ENCODE data around the gene GALNT4. TPM values are rescaled to one million over a fixed set of nuclear protein-coding genes. Genes with fewer than 3 reads are reported as not detected.
A peak's percentile ranks its signal among the peaks of the same experiment; 100 is the strongest.

Gene GALNT4
- total and polyA plus RNA-seq, 2 of the 13 experiments (the other 11 are each of a cell fraction or from before 2014, with no cell fraction given) = 4.9 to 6.8 TPM

DNA sequence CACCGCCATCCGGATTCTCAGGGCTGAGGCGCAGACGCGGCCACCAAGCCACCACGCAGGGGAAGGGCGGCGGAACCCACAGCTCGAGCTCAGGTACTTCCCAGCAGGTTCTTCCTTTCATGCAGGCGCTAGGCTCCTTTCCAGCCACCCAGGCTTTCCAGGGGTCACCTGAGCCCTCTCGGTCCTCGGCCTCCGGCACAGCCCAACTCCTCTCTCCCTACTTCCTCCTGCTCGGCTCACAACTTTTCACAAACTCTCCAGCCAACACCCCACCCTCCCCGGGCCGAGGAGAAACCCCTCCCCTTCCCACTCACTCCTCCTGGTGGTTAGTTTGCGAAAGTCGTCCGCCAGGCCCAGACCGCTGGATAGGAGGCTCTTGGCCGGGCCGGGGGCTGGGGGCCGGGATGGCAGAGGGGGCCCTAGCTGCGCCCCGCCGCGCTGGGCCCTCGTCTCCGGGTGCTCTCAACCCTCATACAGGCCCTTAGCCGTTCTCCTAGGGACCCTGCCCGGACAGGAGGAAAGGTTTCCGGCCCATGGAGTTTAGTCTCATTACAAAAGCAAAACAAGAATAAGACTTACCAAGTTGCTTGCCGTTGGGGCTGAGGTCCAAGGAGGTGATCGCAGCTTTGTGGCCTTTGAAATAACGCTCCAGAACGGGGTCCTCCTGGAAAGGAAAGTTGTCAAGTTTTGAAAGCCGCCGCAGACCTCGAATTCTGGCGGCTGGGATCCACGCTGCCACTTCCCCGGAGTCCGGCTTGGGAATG, at the start of gene GALNT4 (continued):
- TF ChIP-seq, protein P1, sequence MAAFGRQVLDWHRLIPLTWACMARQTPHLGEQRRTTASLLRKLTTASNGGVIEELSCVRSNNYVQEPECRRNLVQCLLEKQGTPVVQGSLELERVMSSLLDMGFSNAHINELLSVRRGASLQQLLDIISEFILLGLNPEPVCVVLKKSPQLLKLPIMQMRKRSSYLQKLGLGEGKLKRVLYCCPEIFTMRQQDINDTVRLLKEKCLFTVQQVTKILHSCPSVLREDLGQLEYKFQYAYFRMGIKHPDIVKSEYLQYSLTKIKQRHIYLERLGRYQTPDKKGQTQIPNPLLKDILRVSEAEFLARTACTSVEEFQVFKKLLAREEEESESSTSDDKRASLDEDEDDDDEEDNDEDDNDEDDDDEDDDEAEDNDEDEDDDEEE (CRISPR knock-in tag; IDR thresholded peaks at IDR 0.05) = 0 out of 2 replicates have a peak, but pooled peaks have one; percentile 23
- TF ChIP-seq REXO4 (CRISPR knock-in tag; IDR thresholded peaks at IDR 0.05; ENCODE audit: borderline replicate concordance) (no peak), TRIM24 (CRISPR knock-in tag; IDR thresholded peaks at IDR 0.05) (no peak), FOXM1 (CRISPR knock-in tag; IDR thresholded peaks at IDR 0.05) (no peak), REPIN1 (CRISPR knock-in tag; IDR thresholded peaks at IDR 0.05; ENCODE audit: borderline replicate concordance, low read depth) (peak; percentile 38; the same call in 1 of the 2 replicates), ZFX (CRISPR knock-in tag; IDR thresholded peaks at IDR 0.05; ENCODE audit: low read depth) (peak; percentile 79), TGIF2 (CRISPR knock-in tag; IDR thresholded peaks at IDR 0.05) (peak; percentile 43; the same call in 1 of the 2 replicates), ZNF292 (CRISPR knock-in tag; IDR thresholded peaks at IDR 0.05; ENCODE audit: borderline replicate concordance, low read depth) (peak; percentile 93), ZMYM2 (CRISPR knock-in tag; IDR thresholded peaks at IDR 0.05) (0 out of 2 replicates have a peak, but pooled peaks have one; percentile 4), SMYD3 (CRISPR knock-in tag; IDR thresholded peaks at IDR 0.05) (0 out of 2 replicates have a peak, but pooled peaks have one; percentile 41), POGZ (CRISPR knock-in tag; IDR thresholded peaks at IDR 0.05) (peak; percentile 47; the same call in 1 of the 2 replicates), RAD21 (CRISPR knock-in tag; IDR thresholded peaks at IDR 0.05) (0 out of 2 replicates have a peak, but pooled peaks have one; percentile 16), ZNF317 (CRISPR knock-in tag; IDR thresholded peaks at IDR 0.05) (peak; percentile 67), HOXD1 (CRISPR knock-in tag; IDR thresholded peaks at IDR 0.05) (no peak), KLF16 (CRISPR knock-in tag; IDR thresholded peaks at IDR 0.05) (peak in 1 of 2 experiments; percentile 67; a peak in 1 of 4 replicates), ZSCAN25 (CRISPR knock-in tag; IDR thresholded peaks at IDR 0.05) (peak; percentile 56; the same call in 1 of the 2 replicates), HDAC6 (IDR thresholded peaks at IDR 0.05; ENCODE audit: low read depth, low read length) (no peak), RXRA (CRISPR knock-in tag; IDR thresholded peaks at IDR 0.05) (peak; percentile 14; the same call in 1 of the 2 replicates), ZBTB21 (CRISPR knock-in tag; IDR thresholded peaks at IDR 0.05) (no peak), ZNF792 (CRISPR knock-in tag; IDR thresholded peaks at IDR 0.05) (peak; percentile 62; the same call in 1 of the 2 replicates), GABPB1 (CRISPR knock-in tag; IDR thresholded peaks at IDR 0.05) (peak; percentile 48; the same call in 1 of the 2 replicates), PHF20 (CRISPR knock-in tag; IDR thresholded peaks at IDR 0.05) (peak; percentile 43; the same call in 1 of the 2 replicates)
- TF ChIP-seq, protein P2, sequence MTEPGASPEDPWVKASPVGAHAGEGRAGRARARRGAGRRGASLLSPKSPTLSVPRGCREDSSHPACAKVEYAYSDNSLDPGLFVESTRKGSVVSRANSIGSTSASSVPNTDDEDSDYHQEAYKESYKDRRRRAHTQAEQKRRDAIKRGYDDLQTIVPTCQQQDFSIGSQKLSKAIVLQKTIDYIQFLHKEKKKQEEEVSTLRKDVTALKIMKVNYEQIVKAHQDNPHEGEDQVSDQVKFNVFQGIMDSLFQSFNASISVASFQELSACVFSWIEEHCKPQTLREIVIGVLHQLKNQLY (CRISPR knock-in tag; IDR thresholded peaks at IDR 0.05) = no peak
- TF ChIP-seq, protein P3, sequence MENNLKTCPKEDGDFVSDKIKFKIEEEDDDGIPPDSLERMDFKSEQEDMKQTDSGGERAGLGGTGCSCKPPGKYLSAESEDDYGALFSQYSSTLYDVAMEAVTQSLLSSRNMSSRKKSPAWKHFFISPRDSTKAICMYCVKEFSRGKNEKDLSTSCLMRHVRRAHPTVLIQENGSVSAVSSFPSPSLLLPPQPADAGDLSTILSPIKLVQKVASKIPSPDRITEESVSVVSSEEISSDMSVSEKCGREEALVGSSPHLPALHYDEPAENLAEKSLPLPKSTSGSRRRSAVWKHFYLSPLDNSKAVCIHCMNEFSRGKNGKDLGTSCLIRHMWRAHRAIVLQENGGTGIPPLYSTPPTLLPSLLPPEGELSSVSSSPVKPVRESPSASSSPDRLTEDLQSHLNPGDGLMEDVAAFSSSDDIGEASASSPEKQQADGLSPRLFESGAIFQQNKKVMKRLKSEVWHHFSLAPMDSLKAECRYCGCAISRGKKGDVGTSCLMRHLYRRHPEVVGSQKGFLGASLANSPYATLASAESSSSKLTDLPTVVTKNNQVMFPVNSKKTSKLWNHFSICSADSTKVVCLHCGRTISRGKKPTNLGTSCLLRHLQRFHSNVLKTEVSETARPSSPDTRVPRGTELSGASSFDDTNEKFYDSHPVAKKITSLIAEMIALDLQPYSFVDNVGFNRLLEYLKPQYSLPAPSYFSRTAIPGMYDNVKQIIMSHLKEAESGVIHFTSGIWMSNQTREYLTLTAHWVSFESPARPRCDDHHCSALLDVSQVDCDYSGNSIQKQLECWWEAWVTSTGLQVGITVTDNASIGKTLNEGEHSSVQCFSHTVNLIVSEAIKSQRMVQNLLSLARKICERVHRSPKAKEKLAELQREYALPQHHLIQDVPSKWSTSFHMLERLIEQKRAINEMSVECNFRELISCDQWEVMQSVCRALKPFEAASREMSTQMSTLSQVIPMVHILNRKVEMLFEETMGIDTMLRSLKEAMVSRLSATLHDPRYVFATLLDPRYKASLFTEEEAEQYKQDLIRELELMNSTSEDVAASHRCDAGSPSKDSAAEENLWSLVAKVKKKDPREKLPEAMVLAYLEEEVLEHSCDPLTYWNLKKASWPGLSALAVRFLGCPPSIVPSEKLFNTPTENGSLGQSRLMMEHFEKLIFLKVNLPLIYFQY (CRISPR knock-in tag; IDR thresholded peaks at IDR 0.05; ENCODE audit: borderline replicate concordance) = peak; percentile 37; the same call in 1 of the 2 replicates
